Measurements from ENCODE around the gene UBASH3A.
A peak's percentile ranks its signal among the peaks of the same experiment; 100 is the strongest.

The UBASH3A gene

GRCh38 chr21:42367367-42368165 is 36.1 kb upstream of the UBASH3A start:
- H3K4me3 ChIP-seq (ENCODE audit: low read depth, low read length): no peak overlapping the region
- TF ChIP-seq CTCF (IDR thresholded peaks at IDR 0.05; ENCODE audit: borderline replicate concordance, insufficient read depth, low read depth, low read length): no peak

- 0 out of 2 replicates have a peak, but pooled peaks have one; percentile 6 for TF ChIP-seq CTCF (IDR thresholded peaks at IDR 0.05; ENCODE audit: borderline replicate concordance, insufficient read depth, low read depth, low read length)
Measured at GRCh38 chr21:42369821-42370220, 33.9 kb upstream of the UBASH3A start.

GRCh38 chr21:42370894-42371654 is 32.6 kb upstream of the UBASH3A start:
- no peak for TF ChIP-seq CTCF (IDR thresholded peaks at IDR 0.05; ENCODE audit: borderline replicate concordance, insufficient read depth, low read depth, low read length)
- no peak overlapping the region for H3K4me3 ChIP-seq (ENCODE audit: low read depth, low read length)

More at GRCh38 chr21:42369821-42370220, 33.9 kb upstream of the UBASH3A start:
- no peak overlapping the region for H3K4me3 ChIP-seq (ENCODE audit: low read depth, low read length)

GRCh38 chr21:42373196-42373907 is 30.4 kb upstream of the UBASH3A start:
- no peak for TF ChIP-seq CTCF (IDR thresholded peaks at IDR 0.05; ENCODE audit: borderline replicate concordance, insufficient read depth, low read depth, low read length)
- H3K4me3 ChIP-seq (ENCODE audit: low read depth, low read length): no peak overlapping the region

- TF ChIP-seq CTCF (IDR thresholded peaks at IDR 0.05; ENCODE audit: borderline replicate concordance, insufficient read depth, low read depth, low read length): no peak
- H3K4me3 ChIP-seq (ENCODE audit: low read depth, low read length): no peak overlapping the region
Measured at GRCh38 chr21:42373908-42374455, 29.7 kb upstream of the UBASH3A start.

- TF ChIP-seq CTCF (IDR thresholded peaks at IDR 0.05; ENCODE audit: borderline replicate concordance, insufficient read depth, low read depth, low read length): no peak
- no peak overlapping the region for H3K4me3 ChIP-seq (ENCODE audit: low read depth, low read length)
Measured at GRCh38 chr21:42374457-42374856, 29.2 kb upstream of the UBASH3A start.
